HG02840 (cell line): ENCODE results near the gene NOTCH4.

ENCODE experiments used
- ATAC-seq: cut with Tn5 transposase; IDR thresholded peaks from one replicate; pipeline ENCODE4 v1.9.1; 2021; ENCODE audit warnings: mild to moderate bottlenecking, moderate library complexity, moderate number of reproducible peaks; ENCODE audit not compliant: unreplicated experiment, low FRiP score

Gene NOTCH4

GRCh38 chr6:32167761-32168262, 56.1 kb downstream of the NOTCH4 start:
- no peak for ATAC-seq

GRCh38 chr6:32167154-32167760, 56.6 kb downstream of the NOTCH4 start:
- ATAC-seq: no peak

- no peak for ATAC-seq
Measured at GRCh38 chr6:32166411-32167061, 57.3 kb downstream of the NOTCH4 start.

- no peak for ATAC-seq
Measured at GRCh38 chr6:32164295-32164694, 59.6 kb downstream of the NOTCH4 start, which contains the start of gene EGFL8. EGFL8 (plus strand) TSS chr6:32164595; CDS start chr6:32166166, 1,571 bp downstream.

GRCh38 chr6:32163559-32164258, 60.2 kb downstream of the NOTCH4 start:
- no peak for ATAC-seq

GRCh38 chr6:32158052-32158451, 65.8 kb downstream of the NOTCH4 start:
- ATAC-seq: no peak

GRCh38 chr6:32156891-32157290, 67.0 kb downstream of the NOTCH4 start:
- ATAC-seq: no peak

- ATAC-seq: no peak
Measured at GRCh38 chr6:32154514-32155161, 69.2 kb downstream of the NOTCH4 start.

GRCh38 chr6:32153564-32154513, 70.0 kb downstream of the NOTCH4 start, which contains the start of gene PPT2:
PPT2 (plus strand) TSS chr6:32154141; CDS start chr6:32154595, 454 bp downstream.
- ATAC-seq: no peak

GRCh38 chr6:32152769-32153563, 70.9 kb downstream of the NOTCH4 start:
- ATAC-seq: no peak

- no peak for ATAC-seq
Measured at GRCh38 chr6:32151863-32152768, 71.8 kb downstream of the NOTCH4 start, which contains the start of gene PRRT1. PRRT1 (minus strand) TSS chr6:32151939; CDS start chr6:32151827, 112 bp downstream.

GRCh38 chr6:32151181-32151862, 72.5 kb downstream of the NOTCH4 start:
- ATAC-seq: no peak

GRCh38 chr6:32149932-32150870, 73.7 kb downstream of the NOTCH4 start:
- no peak for ATAC-seq

- ATAC-seq: no peak
Measured at GRCh38 chr6:32149092-32149755, 74.6 kb downstream of the NOTCH4 start.

GRCh38 chr6:32148289-32149091, 75.4 kb downstream of the NOTCH4 start:
- ATAC-seq: no peak
